GM18519 (cell line): ENCODE data around the gene ZSWIM8.

Source experiments
- ATAC-seq: cut with Tn5 transposase; IDR thresholded peaks from one replicate; pipeline ENCODE4 v1.9.1; 2021; ENCODE audit warnings: mild to moderate bottlenecking, moderate library complexity; ENCODE audit not compliant: unreplicated experiment, low FRiP score

Gene ZSWIM8

DNA sequence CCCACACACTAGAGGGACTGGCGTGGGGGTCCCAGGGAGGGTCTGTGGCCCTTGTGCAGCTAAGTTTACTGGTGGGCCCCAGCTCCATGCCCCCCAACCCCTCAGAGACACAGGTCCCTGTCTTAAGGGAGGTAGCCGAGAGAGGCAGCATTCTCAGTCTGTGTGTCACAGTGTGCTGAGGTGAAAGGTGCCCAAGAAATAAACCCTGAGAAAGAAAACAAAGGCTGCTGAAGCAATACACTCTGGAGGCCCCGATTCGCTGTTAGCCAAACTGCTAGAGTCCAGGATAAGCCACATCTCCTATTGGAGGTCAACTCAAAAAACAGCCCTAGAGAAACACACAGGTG is 54.6 kb downstream of the ZSWIM8 start:
- ATAC-seq = no peak

DNA sequence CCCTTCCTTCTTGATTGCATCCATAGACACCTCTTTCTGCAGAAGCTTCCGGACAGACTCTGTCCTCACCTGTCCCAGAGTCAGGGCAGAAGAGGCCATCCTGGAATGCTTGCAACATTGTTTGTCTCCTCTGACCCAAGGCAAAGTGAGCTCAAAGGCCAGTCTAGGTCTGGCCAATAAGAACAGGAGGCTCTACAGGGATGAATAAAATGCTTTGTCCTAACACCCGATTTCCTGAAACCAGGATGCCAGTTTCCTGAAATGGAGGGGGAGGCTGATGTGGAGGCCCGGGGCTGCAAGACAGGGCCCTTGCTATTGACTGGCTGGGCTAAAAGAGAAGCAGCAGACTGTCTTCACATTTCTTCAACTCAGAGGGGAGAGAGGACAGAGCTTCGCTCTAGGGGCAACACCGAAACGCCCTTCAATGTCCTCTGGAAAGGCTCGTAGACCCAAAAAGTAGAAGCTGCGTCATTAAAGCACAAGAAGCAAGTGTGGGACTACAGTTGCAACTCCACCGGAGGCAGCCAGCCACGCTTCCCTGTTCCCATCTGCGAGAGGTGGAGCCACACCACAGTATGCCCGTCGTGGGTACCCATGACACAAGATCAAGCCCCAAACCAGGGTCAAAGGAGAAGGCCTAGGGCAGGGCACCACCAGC is 55.1 kb downstream of the ZSWIM8 start:
- ATAC-seq = no peak

DNA sequence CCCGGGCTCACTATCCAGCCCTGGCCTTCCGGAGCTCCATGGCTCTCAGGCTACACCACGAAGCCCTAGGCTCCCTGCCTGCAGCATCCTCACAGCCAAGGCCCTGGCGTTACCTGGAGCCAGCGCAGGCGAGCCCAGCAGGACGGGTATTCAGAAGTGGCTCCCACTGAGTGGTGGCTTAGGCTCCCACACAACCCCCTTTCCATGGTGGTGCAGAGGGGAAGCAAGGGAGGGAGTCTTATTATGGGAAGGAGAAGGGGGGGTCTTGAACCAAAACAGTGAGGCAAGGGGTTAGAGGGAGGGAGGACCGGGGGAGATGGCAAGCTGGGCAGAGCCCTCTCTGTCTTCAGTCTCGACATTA is 55.6 kb downstream of the ZSWIM8 start:
- ATAC-seq = no peak

DNA sequence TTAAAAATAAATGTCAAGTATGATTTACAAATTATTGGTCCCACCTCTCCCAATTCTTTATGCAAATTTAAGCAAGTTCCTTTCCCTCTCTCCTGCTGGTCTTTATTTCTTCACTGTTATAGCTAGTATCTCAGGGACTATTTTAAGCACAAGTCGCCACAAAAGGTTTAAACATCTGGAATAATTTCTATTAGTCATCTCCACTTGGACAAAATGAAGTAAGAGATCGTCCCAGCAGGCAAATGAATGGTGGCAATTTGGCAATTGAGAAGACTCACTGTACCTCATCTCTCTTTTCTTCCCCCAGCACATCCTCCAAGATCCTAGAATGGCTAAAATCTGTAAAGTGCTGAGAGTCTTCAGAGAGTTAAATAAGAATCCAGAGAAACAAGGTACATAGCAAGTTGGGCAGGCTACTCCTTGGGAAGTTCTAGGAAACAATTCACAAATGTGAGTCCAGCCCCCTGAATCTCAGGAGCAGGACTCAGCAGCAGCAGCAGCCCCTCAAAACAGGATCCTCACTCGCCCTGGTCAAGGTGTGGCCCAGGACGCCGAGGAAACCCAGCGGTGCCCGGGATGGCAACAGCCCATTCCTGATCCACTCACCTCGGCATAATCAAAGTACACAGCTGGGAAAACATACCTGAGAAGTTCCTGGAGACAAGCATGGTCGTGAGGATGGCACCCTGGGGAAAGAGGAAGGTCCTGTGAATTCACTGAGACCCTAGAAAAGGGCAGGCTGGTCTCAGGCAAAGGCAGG is 56.3 kb downstream of the ZSWIM8 start:
- no peak for ATAC-seq

DNA sequence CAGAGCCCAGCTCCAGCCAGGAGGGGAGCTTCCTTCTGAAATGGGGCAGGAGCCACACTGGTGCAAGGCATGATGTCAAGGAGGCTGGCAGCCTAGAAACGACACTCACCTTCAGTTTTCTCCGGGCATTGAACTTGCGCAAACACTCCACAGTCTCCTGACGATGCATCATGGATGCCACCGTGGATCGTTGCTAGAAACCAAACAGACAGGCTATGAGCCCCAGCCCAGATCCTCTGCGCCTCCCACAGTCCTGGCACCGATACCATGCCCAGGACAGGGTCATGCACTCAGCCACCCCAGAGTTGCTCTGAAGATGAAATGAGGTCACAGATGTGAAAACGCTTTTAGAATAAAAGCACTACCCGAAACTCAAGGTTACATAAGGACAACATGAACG is 56.9 kb downstream of the ZSWIM8 start:
- ATAC-seq = no peak

DNA sequence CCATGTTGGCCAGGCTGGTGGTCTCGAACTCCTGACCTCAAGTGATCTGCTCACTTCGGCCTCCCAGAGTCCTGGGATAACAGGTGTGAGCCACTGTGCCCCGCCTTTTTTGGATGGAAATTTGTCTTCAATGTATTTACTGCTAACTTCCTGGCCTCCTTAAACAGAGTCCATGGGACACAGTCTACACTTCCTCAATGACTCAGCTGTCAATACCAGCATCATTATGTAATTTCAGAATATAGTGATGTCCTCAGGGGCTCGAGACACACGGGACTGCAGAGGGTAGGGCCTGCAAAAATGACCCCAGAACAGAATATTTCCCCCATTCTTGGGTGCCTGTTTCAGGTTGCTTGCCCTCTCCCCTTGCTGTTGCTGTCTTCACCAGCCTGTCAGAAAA is 57.9 kb downstream of the ZSWIM8 start:
- no peak for ATAC-seq

DNA sequence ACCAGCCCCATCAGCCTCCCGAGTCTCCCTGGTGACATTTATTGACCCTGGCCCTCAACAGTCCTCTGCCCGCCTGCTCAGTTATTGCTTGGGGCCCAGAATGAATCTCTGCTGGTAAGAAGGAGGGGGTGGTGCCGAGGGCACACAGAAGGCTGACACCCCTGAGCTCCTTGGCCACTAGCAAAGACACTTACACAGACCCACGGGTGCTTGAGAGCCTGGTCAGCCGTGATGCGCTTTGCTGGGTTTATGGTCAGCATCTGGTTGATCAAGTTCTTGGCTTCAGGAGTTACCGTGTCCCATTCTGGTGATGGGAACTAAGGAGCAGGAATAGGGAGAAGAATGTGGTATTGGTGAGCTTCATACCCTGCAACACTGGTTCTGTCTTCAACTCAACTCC is 61.6 kb downstream of the ZSWIM8 start:
- no peak for ATAC-seq

DNA sequence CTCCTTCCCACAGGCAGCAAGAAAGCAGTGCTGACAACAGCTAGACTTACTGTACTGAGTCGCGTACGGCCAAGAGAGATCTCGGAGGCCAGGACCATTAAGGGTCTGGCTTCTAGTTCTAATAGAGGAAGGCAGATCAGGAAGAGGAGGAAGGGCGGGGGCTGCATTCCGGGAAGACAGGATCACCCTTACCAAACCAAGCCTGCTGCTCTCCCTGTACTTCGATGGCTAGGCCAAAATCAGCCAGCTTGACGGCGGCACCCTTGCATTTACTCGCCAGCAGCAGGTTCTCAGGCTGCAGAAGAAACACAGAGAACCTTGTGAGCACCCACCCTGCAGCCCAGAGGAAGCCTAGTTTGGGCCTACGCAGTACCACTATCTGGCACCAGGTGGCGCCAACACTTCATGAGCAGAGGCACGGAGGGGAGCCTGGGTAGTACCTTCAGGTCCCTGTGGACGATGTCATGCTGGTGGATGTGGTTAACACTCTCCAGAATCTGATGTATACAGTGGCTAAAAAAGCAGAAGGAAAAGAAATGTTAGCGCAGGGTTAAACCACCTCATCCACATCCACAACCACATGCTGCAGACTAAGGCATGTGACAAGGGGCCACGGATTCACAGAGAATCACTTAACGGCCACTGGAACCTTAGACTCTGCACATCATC is 63.5 kb downstream of the ZSWIM8 start:
- peak; percentile 86 for ATAC-seq

DNA sequence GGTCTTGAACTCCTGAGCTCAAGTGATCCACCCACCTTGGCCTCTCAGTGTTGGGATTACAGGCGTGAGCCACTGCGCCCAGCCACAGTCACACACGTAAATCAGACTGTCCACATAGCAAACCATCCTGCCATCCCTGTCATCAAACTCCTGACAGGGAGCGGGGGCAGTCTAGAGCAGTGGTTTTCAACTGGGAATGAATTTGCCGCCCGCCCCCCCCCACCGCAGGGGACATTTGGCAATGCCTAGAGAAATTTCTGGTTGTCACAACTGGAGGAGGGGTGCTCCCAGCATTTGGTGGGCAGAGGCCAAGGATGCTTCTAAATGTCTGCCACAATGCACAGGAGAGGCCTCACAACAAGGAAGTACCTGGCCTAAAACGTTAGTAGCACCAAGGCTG is 64.8 kb downstream of the ZSWIM8 start:
- ATAC-seq = no peak

DNA sequence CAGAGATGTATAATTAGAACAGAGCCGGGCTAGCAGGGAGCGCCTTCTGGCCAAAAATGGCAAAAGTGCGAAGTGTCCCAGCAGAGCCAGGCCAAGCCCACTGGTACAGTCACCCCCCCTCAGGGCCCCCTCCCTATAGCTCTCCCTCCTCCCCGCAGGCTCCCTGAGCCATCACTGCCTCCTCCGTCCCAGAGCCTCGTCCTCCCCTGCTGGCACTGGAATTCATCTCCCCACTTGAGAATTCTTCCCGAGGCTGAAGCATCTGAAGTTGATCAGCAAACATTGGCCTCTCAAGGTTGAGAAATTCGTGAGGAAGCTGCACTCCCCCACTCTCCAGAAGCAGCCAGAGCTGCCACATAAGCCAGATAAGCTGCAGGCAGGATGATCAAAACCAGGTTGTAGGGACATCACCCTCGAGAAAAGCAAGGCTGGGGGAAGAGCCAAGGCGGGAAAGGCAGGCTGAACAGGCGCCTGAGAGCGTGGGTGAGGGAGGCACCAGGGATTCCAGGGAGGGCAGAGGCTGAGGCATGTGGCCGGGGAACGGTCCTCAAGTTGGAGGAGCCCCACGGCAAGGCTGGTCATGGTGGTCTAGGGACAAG is 65.6 kb downstream of the ZSWIM8 start:
- ATAC-seq = no peak
